Measurements from ENCODE around the gene BUB1. TPM values are rescaled to one million over a fixed set of nuclear protein-coding genes. Genes with fewer than 3 reads are reported as not detected.

BUB1 gene
- total and polyA plus RNA-seq, 9 of the 15 experiments (the other 6 are each of a cell fraction or from before 2014, with no cell fraction given) = 73.4 to 247 (median 118) TPM

- no peak for TF ChIP-seq UBTF (IDR thresholded peaks at IDR 0.05; ENCODE audit: borderline replicate concordance in 1 of 2, low read depth in 2 of 2, low read length in 2 of 2)
- TF ChIP-seq ZNF551 (CRISPR knock-in tag; IDR thresholded peaks at IDR 0.05) = no peak
- no peak for TF ChIP-seq RBM39 (optimal IDR thresholded peaks at IDR 0.05; ENCODE audit: low read depth, low read length)
- TF ChIP-seq PREB (CRISPR knock-in tag; IDR thresholded peaks at IDR 0.05) = no peak
- TF ChIP-seq SAP30 (IDR thresholded peaks at IDR 0.05; ENCODE audit: borderline replicate concordance, insufficient read depth, low read depth, low read length, poor library complexity, severe bottlenecking) = no peak
- no peak for TF ChIP-seq MBD1 (CRISPR knock-in tag; IDR thresholded peaks at IDR 0.05)
- TF ChIP-seq IRF9 (tag; IDR thresholded peaks at IDR 0.05) = no peak
- peak; percentile 16; the same call in 1 of the 2 replicates for TF ChIP-seq NFE2 (IDR thresholded peaks at IDR 0.05; ENCODE audit: low read depth)
- TF ChIP-seq ZHX1 (conservative IDR thresholded peaks at IDR 0.05; ENCODE audit: low read length) = no peak
- no peak for TF ChIP-seq BDP1 (IDR thresholded peaks at IDR 0.05; ENCODE audit: insufficient read depth, insufficient read length)
- TF ChIP-seq MAFG (tag; conservative IDR thresholded peaks at IDR 0.05) = 0 out of 2 replicates have a peak, but pooled peaks have one; percentile 15
- no peak for TF ChIP-seq ZNF398 (CRISPR knock-in tag; IDR thresholded peaks at IDR 0.05)
- no peak for TF ChIP-seq TFAM (CRISPR knock-in tag; conservative IDR thresholded peaks at IDR 0.05)
- no peak for TF ChIP-seq DPF2 (IDR thresholded peaks at IDR 0.05)
- no peak for TF ChIP-seq PTTG1 (tag; IDR thresholded peaks at IDR 0.05; ENCODE audit: low read depth)
- TF ChIP-seq TOE1 (IDR thresholded peaks at IDR 0.05; ENCODE audit: borderline replicate concordance) = no peak
- TF ChIP-seq TOE1 (CRISPR knock-in tag; IDR thresholded peaks at IDR 0.05; ENCODE audit: borderline replicate concordance, low read depth) = no peak
Observed at GRCh38 chr2:110688594-110689091, 10.8 kb upstream of the BUB1 start (continued).

All from K562 (cell line).